SHP77 treated with DMSO at 0.1 percent for 48 hours (cell line): ENCODE measurements around the gene FNTB.

Experiments used
- DNase-seq: peaks from one replicate; lab custom pipeline; 2025; lab: John Stamatoyannopoulos, UW

Gene FNTB

GRCh38 chr14:65052832-65053231 is 66.1 kb downstream of the FNTB start:
- DNase-seq = no peak

- no peak for DNase-seq
Measured at GRCh38 chr14:65053466-65053865, 66.8 kb downstream of the FNTB start.

- DNase-seq = no peak
Measured at GRCh38 chr14:65054471-65055085, 67.9 kb downstream of the FNTB start.

GRCh38 chr14:65057695-65058094 is 71.0 kb downstream of the FNTB start:
- DNase-seq = no peak

GRCh38 chr14:65062096-65063075 is 75.7 kb downstream of the FNTB start:
- no peak for DNase-seq

GRCh38 chr14:65065719-65066118 is 79.0 kb downstream of the FNTB start:
- DNase-seq = no peak

- DNase-seq = no peak
Measured at GRCh38 chr14:65069874-65070413, 83.2 kb downstream of the FNTB start.

- peak; percentile 72 for DNase-seq
Measured at GRCh38 chr14:65070471-65070976, 83.8 kb downstream of the FNTB start.

- DNase-seq = no peak
Measured at GRCh38 chr14:65071544-65071943, 84.8 kb downstream of the FNTB start.

- DNase-seq = no peak
Measured at GRCh38 chr14:65072256-65072655, 85.6 kb downstream of the FNTB start.

- no peak for DNase-seq
Measured at GRCh38 chr14:65072937-65073336, 86.2 kb downstream of the FNTB start.

- no peak for DNase-seq
Measured at GRCh38 chr14:65073605-65074201, 87.0 kb downstream of the FNTB start.

GRCh38 chr14:65074449-65075150 is 87.9 kb downstream of the FNTB start:
- DNase-seq = no peak

- DNase-seq = no peak
Measured at GRCh38 chr14:65075628-65076325, 89.1 kb downstream of the FNTB start.

GRCh38 chr14:65077318-65077717 is 90.6 kb downstream of the FNTB start:
- DNase-seq = no peak

- no peak for DNase-seq
Measured at GRCh38 chr14:65079201-65079600, 92.5 kb downstream of the FNTB start.

- DNase-seq = no peak
Measured at GRCh38 chr14:65079768-65080167, 93.1 kb downstream of the FNTB start.

GRCh38 chr14:65080960-65081747 is 94.5 kb downstream of the FNTB start:
- no peak for DNase-seq

- no peak for DNase-seq
Measured at GRCh38 chr14:65082930-65083329, 96.2 kb downstream of the FNTB start.
